NCI-H187 treated with DMSO at 0.1 percent for 48 hours (cell line): ENCODE data around the gene ZFYVE27.

ENCODE experiments used
- DNase-seq: peaks from one replicate; lab custom pipeline; 2025; lab: John Stamatoyannopoulos, UW

The ZFYVE27 gene

DNA sequence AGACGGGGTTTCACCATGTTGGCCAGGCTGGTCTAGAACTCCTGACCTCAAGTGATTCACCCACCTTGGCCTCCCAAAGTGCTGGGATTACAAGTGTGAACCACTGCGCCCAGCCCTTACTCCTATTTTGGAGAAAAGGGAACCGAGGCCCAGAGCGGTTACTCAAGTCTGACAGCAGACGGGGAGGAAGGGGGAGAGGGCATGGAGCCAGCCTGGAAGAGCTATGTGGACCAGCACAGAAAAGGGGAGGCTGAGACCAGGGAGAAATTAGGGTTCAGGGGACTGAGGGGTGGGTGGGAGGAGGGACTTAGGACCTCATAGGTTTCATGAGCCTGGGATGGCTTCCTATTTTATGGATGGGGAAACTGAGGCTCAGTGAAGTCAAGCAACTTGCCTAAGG lies 33.3 kb downstream of the ZFYVE27 start:
- no peak for DNase-seq

DNA sequence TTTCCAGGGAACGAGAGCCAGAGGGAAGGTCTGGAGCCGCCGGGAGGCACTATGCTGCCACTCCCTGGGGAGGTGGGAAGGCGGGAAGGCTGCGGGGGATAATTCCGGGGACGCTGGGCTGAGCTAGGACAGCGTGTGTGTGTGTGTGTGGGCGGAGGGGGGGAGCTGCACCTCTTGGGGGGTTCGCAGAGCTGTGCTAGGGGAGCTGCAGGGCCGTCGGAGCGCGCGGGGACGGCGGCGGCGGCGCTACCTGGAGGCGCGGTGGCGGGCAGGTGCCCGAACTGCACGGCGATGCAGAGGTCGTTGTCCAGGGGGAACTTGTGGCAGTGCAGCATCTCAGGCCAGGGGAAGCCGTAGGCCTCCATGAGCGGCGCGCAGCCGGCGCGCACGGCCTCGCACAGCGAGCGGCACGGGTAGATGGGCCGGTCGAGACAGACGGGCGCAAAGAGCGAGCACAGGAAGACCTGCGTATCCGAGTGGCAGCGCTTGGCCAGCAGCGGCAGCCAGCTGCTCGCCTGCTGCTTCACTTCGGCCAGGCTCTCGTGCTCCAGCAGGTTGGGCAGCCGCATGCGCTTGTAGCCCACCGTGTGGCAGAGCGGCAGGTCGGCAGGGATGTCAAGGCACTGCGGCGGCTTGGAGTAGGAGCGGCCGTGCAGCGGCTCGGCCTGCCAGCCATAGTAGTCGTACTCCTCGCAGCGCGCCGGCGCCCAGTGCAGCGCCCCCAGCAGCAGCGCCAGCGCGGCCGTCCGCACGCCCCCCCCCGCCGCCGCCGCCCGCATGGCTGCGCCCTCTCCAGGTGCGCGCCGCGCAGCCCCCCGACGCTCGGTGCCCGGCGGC lies 34.3 kb downstream of the ZFYVE27 start:
- DNase-seq: no peak

DNA sequence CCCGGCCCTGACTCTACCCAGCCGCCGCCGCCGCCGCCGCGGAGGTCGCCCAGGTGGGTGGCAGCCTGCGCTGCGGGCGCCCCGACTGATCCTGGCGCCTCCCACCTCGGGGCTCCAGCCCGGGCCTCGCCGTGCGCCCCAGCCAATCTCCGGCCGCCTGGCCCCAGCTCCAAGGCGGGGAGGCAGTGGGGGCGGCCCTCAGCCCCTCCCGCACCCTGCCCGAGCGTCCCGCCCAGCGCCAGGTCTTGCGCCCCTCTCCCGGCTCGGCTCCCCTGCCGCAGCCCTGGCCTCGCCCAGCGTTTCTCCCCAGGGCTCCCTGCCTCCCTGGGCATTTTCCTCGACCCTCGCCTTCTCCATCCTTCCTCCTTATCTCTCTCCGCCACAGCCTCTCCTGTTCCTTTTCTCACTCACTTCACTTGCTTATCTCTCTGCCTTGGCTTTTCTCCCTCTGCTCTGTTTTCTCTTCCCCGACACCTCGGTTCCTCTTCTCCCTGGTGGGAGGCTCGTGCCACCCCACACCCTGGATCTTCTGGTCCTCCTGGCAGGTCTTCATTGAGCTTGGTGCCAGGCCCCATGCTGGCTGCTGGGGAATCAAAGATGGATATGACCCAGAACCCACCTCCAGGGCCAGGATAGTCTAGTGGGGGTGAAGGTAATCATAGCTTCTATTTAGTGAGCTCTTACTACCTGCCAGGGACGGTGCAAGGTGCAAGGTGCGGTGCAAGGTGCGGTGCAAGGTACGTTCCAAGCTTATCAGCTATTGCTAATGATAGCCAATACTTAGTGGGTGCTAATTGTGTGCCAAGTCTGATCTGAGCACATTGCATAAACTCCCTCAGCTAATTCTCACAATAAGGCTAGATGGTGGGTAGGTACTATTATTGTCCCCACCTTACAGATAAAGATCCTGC lies 35.2 kb downstream of the ZFYVE27 start, which contains the start of gene SFRP5:
SFRP5 (minus strand) TSS at position 87 of the 911 bp plus-strand sequence. CDS start 166 bp downstream, outside the sequence.
- DNase-seq: no peak

DNA sequence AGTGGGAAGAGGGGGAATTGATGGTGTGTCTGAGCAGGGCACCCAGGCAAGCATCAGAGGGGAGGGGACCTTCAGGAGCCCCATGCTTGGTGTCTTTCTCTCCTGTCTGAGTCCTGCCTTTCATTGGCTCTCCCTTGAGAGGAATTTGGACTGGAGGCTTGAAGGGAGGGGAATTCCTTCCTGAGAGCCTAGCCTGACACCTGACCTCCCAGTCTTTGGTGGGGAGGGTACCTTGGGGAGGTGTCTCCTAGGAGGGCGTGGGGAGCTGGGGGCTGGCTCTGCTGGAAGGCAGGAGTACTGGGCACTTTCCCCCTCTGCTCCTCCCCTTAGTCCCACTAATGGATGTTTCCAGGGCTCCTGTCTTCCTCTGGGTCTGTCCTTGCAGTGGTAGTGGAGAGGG lies 36.2 kb downstream of the ZFYVE27 start:
- no peak for DNase-seq

DNA sequence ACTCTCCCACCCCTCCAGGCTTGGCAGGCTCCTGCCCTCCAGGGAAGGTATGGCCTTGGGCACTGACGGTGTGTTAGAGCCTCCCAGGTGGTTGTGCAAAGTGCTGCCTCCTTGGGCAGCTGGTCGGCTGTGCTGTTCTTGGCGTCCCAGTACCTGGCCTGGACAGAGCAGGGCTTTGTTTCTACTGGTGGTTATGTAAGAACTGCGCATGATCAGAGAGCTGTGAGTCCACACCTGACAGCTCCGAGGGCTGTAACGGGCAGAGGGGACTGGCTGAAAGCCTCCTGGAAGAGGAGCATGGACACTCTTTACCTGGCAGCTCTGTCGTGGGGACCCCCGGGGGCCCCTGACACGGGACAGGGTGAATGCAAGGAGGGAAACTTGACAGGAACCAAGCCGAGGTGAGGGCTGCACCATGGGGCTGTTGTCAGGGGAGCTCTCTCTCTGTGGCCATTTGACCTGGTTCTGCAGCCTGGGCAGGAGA lies 37.9 kb downstream of the ZFYVE27 start:
- DNase-seq: no peak

DNA sequence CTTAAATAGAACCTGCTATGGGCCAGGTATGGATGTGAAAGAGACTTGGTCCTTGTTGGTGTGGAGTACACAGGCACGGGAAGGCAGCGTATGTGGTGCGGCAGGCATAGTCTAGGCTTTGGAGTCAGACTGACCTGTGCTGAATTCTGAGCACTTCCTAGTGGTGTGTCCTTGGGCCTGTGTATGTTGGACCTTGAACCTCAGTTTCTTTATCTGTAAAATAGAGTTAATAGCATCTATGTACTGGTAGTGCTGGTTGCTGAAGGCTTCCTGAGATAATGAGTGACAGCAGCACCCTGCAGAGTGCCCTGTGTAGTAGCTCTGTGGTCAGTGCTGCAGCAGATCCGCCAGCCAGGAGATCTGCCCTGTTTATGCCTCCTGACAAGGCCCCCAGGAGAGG lies 40.2 kb downstream of the ZFYVE27 start:
- no peak for DNase-seq

DNA sequence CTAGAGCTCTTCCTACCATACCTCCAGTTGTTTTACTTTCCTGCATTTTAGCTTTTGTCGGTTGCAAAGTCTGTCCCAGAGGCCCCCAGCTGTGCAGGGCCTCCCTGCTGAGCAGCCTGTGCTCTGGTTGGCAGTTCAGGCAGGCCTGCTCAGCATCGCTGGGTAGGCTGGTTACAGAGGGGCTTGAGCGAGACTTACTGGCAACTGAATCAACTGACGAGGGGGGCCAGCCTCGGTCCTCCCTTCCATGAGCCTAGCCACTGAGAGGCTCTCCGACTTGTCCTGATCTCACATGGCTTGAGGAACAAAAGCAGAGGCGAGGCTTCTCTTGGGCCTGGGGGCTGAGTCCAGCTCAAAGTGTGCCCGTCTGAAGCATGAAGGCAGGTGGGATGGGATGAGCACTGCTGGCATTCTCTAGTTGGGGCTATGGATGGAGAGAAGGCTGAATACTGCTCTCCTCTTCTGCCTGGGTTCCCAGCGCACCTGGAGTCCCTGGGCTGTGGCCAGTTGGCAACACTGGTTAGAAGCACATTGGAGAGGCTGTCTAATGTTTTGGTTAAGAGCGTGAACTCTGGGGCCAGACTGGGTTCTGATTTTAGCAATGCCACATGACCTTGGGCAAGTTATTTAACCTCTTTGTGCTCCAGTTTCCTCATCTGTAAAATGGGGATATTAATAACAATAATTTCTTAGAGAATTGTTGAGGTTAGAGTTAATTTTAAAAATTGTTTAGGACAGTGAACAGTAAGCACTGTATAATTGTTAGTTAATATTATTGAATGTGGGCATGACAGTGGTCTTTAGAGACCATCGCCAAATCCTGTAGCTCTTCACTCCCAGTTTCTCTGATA lies 41.7 kb downstream of the ZFYVE27 start:
- DNase-seq: no peak

DNA sequence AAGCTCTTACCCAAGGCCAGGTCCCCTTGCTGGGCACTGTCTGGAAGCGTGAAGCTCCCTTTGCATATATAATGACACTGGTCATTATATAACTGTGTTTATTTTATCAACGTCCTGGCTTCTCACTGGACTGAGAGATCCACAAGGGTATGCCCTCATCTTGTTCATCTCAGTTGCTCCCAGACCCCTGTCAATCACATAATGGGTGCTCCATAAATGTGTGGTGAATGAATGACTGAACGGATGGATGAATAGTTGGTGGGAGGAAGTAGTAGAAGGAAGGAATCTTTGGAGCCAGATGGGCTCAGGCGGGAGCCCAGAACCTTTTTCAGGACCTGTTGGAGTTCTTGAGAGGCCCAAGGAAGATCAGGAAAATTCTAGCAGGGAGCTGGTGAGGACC lies 42.6 kb downstream of the ZFYVE27 start:
- no peak for DNase-seq

DNA sequence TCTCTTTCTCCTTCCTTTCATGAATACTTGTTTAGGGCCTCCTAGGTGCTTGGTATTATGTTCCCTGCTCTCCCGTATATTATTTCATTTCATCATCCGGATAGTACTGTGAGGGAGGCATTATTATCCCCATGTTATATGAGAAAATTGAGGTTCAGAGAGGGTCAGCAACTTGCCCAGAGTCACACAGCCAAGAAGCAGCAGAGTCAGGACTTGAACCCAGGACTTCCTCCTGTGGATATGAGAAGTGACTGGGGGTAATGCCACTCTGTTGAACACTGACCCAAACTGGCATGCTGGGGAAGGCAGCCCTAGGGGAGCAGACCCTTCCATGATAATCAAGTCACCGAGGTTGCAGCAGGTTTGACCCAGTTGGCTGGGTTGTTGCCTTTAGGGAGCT lies 43.0 kb downstream of the ZFYVE27 start:
- no peak for DNase-seq

DNA sequence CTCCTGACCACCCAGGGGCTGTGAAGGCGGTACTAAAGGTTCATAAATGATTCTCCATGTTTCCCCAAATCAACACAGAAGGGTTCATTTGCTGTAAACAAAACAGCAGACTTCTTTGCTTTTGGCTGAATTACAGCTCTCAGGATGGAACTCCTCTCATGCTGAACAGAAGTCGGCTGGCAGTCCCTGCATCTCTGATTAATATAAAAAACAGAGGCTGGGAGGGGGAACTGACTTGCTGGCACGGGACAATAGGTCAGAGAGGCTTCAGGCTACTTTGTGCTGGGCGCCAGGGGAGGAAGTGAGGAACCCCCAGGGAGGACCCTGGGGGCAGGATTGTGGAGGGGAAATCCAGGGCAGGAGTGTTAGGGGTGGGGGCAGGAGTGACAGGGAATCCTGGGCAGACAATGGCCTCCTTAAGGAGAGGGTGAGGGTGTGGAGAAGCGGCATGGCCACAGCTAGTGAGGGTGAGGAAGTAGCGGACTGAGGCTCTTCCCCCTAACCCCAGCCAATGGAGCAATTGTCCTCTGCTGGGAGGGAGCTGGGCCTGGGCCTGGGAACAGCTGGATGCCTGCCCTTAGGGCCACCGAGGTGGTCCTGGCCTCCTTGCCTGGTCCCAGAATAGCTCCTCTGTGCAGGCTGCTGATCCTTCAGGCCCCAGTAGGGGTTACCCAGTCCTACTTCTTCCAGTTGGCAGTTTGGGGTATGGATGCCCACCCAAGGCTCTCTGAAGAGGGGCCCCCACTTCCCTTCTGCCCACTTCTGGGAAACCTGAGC lies 44.1 kb downstream of the ZFYVE27 start:
- no peak for DNase-seq

DNA sequence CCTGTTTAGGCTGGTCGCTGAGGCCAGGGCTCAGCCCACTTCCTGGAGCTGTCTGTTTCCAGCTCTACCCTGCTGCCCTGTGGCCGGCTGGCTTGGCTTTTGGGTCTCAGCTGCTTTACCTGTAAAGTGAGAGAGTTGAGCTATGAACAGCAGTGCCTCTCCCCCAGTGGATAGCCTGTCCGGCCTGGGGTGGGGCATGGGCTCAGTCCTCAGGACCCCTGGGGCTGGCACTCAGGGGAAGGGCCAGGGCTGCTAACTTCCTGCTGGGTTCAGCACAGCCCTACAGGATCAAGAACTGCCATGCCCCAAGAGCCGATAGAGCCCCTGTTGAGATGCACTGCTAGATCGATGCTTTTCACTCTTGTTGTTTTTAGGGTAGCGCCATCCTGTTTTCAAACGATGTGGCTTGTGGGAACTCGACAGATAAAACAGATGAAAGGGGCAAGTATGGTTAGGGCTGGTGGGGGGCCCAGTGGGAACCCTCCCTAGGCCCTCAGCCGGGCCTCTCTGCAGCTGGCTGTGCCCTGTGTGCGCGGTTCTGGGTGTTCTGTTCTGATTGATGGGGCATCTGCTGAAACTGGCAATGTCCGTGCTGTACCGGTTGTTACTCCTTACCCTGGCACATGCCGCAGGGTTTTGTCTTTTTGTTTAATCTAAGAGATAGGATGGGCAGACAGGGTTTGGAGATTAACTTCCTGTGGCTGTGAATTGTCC lies 44.8 kb downstream of the ZFYVE27 start:
- no peak for DNase-seq

DNA sequence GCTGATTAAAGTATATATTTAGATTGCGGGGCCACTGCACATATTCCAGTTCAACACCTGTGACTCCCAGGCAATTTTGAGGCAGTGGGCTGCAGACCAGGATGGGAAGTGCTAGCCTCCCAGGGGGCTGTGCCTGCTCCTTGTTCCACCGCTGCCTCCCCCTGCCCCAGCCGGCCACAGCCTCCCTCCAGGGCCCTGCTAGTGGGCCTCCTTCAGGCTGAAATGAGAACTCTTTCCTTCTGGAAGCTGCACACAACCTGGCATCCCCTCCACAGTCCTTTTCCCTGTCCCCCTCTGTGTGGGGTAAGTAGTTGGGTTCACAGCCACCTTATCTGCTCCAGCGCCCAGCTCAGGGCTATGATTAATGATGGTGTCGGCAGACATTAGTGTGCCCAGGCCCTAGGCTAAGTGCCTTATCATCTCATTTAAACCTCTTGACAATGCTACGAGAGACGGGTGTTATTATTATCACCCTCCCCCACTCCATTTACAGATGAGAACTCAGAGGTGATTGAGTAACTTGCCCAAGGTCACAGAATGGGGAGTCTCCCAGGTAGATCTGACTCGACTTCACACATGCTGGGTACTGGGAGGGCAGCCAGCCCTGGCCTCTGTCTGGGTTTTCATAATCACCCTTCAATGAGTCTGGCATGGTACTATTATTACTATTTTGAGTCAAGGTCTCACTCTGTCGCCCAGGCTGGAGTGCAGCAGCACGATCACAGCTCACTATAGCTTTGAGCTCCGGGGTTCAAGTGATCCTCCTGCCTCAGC lies 45.7 kb downstream of the ZFYVE27 start:
- DNase-seq: no peak

DNA sequence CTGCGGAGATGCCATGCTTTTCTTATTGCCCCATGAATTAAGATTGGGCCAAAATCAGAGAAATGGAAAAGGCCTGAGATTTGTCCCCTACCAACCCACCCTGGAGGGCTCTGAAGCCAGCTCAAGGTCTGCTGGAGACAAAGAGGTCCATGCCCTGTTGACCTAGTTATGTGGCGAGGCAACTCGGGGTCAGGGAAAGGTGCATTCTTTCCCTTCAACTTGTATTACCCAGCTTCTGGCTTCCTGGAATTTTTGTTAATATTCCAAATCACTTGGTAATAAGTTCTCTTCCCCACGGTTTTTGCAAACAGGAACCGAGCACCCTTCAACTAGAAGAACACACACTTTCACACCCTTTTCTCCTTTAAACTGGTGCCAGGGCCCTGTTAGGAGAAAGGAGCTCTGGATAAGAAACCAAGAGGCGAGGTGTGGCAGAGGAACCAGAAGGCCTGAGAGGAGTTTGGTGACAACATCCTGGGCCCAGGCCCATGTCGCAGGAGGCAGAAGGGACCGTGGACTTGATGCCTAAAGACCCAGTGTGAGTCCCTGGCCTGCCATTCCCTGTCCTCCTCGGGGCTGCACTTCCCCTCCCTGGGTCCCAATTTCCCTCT lies 47.4 kb downstream of the ZFYVE27 start:
- no peak for DNase-seq

DNA sequence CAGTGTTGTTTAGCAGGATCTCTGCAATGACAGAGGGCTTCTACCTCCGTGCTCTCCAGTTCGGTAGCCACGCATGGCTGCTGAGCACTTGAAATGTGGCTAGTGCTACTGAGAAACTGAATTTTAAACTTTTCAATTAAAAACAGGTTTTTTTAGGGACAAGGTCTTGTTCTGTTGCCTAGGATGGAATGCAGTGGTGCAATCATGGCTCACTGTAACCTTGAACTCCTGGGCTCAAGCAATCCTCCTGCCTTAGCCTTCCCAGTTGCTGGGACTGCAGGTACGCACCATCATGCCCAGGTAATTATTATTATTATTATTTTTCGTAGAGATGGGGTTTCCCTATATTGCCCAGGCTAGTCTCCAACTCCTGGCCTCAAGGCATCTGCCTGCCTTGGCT lies 48.3 kb downstream of the ZFYVE27 start:
- DNase-seq: no peak

DNA sequence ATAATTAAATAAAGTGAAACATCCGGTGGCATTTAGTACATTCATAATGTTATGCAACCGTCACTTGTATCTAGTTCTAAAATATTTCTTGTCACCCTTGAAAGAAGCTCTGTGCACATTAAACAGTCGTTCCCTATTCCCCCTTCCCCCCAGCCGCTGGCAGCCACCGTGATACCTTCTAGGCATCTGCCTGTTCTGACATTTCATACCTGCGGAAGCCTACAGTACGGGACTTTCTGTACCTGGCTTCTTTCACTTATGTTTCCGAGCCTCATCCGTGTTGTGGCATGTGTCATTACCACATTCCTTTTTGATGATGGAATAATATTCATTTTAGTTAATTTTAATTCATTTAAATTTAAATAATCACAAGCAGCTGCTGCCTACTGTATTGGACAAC lies 48.8 kb downstream of the ZFYVE27 start:
- no peak for DNase-seq

DNA sequence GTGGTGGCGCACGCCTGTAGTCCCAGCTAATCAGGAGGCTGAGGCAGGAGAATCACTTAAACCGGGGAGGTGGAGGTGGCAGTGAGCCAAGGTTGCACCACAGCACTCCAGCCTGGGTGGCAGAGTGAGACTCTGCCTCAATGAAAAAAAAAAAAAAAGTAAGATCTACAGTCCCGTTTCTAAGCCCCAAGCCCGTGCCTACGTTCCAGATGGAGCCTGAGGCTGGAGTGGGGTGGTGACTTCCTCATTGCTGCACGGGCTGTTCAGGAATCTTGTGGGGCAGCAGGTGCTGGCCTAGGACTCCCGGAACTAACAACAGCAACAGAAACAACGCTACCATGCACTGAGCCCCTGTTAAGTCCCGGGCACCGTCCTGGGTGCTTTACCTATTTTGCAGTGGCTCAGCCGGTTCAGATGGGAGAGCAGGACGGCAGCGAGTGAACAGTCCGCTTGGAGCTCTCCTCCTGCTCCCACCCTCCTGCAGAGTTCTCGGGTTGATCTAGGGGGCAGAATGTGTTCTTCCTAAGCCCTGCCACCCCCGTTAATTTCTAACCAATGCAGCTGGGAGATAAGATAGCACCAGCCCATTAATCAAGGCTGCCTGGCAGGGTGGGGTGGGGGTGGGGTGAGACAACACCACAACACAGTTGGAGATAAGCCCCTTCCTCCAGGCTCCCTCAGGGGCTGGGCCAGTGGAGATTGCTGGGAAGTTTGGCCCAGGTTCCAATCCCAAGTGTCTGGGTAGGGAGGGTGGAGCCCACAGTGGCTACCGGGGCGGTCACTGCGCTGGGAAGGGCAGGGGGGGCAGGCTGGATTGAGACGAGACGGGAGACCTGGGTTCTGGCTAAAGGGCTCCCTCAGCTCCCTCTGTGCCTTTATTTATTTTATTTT lies 51.9 kb downstream of the ZFYVE27 start:
- DNase-seq: no peak

DNA sequence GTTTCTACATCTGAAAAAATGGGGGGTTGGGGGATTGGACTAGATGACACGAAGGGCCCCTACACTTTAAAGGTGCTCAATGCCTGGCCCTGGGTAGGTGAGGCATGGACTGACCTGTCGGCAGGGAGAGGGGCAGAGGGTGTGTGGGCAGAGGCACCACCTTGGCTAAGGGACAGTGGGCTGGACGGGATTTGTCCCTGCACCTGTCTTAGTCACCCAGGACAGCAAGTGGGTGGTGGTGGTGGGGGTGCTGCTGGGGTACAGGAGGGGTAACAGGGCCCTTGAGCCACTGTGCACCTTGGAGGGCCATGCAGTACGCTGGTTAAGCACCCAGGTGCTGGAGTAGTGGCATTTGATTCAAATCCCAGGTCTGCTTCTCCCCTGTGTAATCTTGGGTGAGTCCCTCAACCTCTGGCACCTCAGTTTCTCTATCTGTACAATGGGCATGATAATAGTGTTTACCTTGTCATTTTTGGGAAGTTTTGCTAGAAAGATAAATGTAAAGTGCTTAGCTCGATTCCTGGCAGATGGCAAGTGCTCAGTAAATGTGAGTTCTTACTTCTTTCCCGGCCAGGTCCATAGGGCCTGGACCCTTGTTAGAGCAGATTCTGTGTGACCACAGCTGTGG lies 53.0 kb downstream of the ZFYVE27 start:
- DNase-seq: no peak
